HUES64 (cell line): ENCODE results near the gene GPA33.

ENCODE experiments used
- H3K27ac ChIP-seq: 2 replicates; pipeline ENCODE4 v1.7.0; 2013; ENCODE audit warnings: low read depth, low read length, inconsistent platforms
- H3K27me3 ChIP-seq: 2 replicates; pipeline ENCODE4 v1.6.1; 2013; ENCODE audit warnings: mild to moderate bottlenecking, low read length; ENCODE audit not compliant: insufficient read depth
- H3K36me3 ChIP-seq: 2 replicates; pipeline ENCODE4 v1.6.1; 2013; ENCODE audit warnings: mild to moderate bottlenecking, low read length; ENCODE audit not compliant: insufficient read depth
- H3K4me1 ChIP-seq: 2 replicates; pipeline ENCODE4 v1.6.1; 2013; ENCODE audit warnings: mild to moderate bottlenecking, low read length, moderate library complexity; ENCODE audit not compliant: insufficient read depth
- H3K4me3 ChIP-seq: 2 replicates; pipeline ENCODE4 v1.5.1; 2013; ENCODE audit warnings: mild to moderate bottlenecking, low read length, moderate library complexity
- H3K9ac ChIP-seq: 2 replicates; pipeline ENCODE4 v1.6.1; 2013; ENCODE audit warnings: mild to moderate bottlenecking, low read depth, low read length
- H3K9me3 ChIP-seq: 2 replicates; pipeline ENCODE4 v1.6.1; 2013; ENCODE audit warnings: low read depth, low read length; ENCODE audit not compliant: insufficient read depth
- WGBS: fragments of 150-250, 120-280 bp; methylation state at CpG from one replicate; pipeline ENCODE4 v1.1.7; 2013; ENCODE audit warnings: missing lambda C conversion rate; 5-methylcytosine and 5-hydroxymethylcytosine counted together

Gene GPA33

DNA sequence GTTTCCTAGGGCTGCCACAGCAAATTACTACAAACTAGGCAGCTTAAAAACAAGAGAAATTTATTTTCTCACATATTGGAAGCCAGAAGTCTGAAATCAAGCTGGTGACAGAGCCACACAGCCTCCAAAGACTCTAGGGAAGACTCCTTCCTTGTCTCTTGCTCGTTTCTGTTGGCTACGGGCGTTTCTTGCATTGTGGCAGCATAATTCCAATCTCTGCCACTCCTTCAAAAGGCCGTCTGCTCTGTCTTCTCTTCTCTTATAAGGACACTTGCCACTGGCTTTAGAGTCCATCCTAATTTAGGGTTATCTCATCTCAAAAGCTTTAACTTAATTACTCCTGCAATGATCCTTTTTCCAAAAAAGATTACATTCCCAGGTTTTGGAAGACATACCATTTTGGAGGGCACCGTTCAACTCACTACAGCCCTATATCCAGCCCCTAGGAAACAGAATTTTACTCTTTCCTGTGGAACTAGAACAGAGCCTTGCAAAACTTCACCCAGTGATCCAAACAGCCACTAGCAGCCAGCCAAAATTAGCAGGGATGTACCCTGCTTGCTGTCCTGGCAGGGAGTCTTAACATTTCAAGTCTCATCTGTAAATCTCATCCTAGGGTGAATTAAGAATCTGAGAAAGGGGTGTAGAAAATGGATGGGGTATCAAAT is 12.9 kb upstream of the GPA33 start:
- 68% methylated on average over 5 of the region's 5 CpGs for WGBS
- H3K4me1 ChIP-seq: peaks cover 42% of the 10 kb centered on the region
- H3K9me3 ChIP-seq: no peaks in the 10 kb centered on the region
- peak overlapping the region; percentile 50; the same call in 1 of the 2 replicates for H3K27ac ChIP-seq
- H3K9ac ChIP-seq: no peak overlapping the region
- H3K27me3 ChIP-seq: no peaks in the 10 kb centered on the region
- no peaks in the 10 kb centered on the region for H3K36me3 ChIP-seq
- no peak overlapping the region for H3K4me3 ChIP-seq

DNA sequence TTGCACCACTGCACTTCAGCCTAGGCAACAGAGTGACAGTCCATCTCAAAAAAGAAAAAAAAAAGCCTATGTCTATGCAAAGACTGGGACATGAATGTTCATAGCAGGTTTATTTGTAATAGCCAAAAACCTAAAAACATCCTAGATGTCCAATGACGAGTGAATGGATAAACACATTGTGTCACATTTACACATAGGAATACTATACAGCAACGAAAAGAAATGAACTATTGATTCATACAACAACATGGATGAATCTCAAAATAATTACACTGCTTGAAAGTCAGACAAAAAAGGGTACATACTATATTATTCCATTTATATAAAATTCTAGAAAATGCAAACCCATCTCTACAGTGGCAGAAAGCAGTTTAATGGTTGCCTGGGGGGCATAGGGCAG is 11.6 kb upstream of the GPA33 start:
- Histone ChIP-seq H3K4me3 (no peak overlapping the region), H3K9me3 (no peaks in the 10 kb centered on the region), H3K27me3 (no peaks in the 10 kb centered on the region), H3K36me3 (no peaks in the 10 kb centered on the region), H3K27ac (no peak overlapping the region), H3K4me1 (peaks cover 42% of the 10 kb centered on the region), H3K9ac (no peak overlapping the region)
- 95% methylated on average over 2 of the region's 2 CpGs for WGBS

DNA sequence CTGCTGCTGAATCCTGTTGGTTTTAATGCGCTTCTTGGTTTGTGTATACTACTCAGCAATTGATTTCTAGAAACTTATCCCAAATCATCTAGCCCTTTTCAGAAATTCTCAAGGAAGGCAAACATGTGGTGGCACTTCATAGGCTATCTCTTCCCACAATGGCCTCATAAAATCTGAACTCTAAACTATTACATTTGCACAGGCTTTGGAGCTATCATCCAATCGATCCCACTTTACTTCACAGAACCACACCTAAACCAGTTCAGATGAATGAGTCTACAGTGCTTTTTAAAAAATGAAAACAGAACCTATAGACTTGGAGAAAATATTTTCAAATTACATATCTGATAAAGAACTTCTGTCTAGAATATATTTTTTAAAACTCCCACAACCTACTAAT is 10.6 kb upstream of the GPA33 start:
- Histone ChIP-seq H3K27me3 (no peaks in the 10 kb centered on the region), H3K36me3 (no peaks in the 10 kb centered on the region), H3K27ac (no peak overlapping the region), H3K9me3 (no peaks in the 10 kb centered on the region), H3K9ac (no peak overlapping the region), H3K4me1 (peaks cover 37% of the 10 kb centered on the region), H3K4me3 (no peak overlapping the region)
- WGBS: 91% methylated on average over 2 of the region's 2 CpGs

DNA sequence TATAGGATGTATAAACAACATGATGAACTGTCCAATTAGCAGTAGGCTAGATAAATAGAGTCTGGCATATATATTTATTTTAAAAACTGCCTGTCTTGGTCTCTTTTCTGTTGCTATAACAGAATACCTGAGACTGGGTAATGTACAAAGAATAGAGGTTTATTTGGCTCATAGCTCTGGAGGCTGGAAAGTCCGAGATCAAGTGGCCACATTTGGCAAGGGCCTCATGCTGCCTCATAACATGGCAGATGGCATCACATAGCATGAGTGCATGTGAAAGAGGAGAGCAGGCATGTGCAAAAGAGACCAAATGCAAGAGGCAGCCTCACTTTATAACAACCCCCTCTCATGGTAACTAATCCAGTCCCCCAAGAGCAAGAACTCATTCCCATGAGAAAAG is 9.7 kb upstream of the GPA33 start:
- H3K27me3 ChIP-seq: no peaks in the 10 kb centered on the region
- no peak overlapping the region for H3K27ac ChIP-seq
- H3K4me3 ChIP-seq: no peak overlapping the region
- no peaks in the 10 kb centered on the region for H3K9me3 ChIP-seq
- H3K4me1 ChIP-seq: peaks cover 28% of the 10 kb centered on the region
- no peak overlapping the region for H3K9ac ChIP-seq
- WGBS: 92% methylated on average over 1 of the region's 1 CpG
- H3K36me3 ChIP-seq: no peaks in the 10 kb centered on the region

DNA sequence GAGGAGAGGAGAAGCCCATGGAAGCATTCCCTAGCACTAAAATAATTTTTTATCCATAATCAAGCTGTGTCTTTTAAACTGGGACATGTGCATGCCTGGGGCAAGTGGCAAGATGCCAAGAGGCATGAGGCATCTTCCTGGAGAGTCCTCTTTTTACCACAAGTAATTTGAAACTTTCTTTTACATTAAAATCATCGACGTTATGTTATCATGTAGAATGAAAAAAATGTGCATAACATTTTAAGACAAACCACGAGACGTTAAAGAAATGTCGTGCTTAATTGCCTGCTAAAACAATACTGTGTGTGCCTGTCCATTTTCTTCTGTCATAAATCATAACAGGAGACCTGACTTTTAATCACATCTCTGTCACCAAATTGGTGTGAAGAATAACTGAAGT is 5.2 kb upstream of the GPA33 start:
- H3K27me3 ChIP-seq: no peaks in the 10 kb centered on the region
- H3K4me3 ChIP-seq: no peak overlapping the region
- no peaks in the 10 kb centered on the region for H3K9me3 ChIP-seq
- no peak overlapping the region for H3K27ac ChIP-seq
- no peaks in the 10 kb centered on the region for H3K36me3 ChIP-seq
- 96% methylated on average over 5 of the region's 5 CpGs for WGBS
- H3K9ac ChIP-seq: no peak overlapping the region
- H3K4me1 ChIP-seq: peaks cover 14% of the 10 kb centered on the region

DNA sequence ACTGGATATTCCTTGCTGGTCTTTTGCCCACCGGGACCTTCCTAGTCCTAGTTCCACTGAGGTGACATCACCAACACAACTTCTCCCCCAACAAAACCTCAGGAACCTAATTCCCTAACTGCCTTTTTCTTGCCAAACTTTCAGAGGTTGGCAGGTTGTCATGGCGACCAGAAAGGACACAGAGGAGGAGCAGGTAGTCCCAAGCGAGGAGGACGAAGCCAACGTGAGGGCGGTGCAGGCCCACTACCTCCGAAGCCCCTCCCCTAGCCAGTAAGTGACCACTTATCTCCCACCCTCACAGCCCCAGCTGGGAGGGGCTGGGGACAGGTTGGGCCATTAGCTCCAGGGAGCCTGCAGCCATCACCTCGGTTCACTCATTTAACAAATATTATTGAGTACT is 4.5 kb upstream of the GPA33 start:
- Histone ChIP-seq H3K9ac (no peak overlapping the region), H3K4me3 (no peak overlapping the region), H3K27me3 (no peaks in the 10 kb centered on the region), H3K9me3 (no peaks in the 10 kb centered on the region), H3K4me1 (peaks cover 11% of the 10 kb centered on the region; the same call in 1 of the 2 replicates), H3K36me3 (no peaks in the 10 kb centered on the region), H3K27ac (no peak overlapping the region)
- WGBS: 88% methylated on average over 8 of the region's 8 CpGs

DNA sequence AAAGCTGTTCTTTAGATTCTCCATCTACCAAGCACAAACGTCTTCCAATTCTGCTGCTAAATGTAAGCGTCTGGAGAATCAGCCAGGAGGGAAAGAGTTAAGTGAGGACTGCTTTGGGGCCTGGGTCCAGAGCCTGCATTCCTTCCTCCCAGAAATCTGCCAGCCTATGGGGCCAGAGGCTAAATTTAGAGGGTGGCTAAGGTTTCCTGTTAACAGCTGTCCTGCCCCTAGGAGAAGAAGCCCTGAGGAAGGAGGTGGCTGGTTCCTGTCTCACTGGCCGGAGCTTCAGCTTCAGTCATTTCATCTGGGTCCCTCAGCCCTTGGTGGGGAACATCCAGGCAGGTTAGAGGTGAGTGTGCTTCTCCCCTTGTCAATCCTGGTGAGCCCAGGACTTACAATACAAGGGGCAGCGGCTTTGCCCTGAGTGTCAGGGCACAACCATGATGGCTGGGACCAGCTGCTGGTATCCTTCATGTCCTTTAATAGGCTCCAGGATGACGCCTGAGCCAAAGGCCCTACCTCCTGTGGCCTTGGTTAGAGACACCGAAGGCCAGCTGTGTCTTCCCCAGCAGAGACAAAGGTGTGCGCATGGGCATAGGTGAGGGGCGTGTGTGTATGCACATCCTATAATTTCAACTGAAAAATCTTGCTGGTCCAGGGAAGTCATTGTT is 3.8 kb upstream of the GPA33 start, which contains the start of gene STYXL2:
TSS of gene STYXL2 (plus strand) at position 230 of the 671 bp plus-strand sequence. CDS start 775 bp downstream, outside the sequence.
- no peaks in the 10 kb centered on the region for H3K36me3 ChIP-seq
- no peaks in the 10 kb centered on the region for H3K27me3 ChIP-seq
- no peak within 1 kb of the TSS for H3K4me3 ChIP-seq
- peaks cover 11% of the 10 kb centered on the region; the same call in 1 of the 2 replicates for H3K4me1 ChIP-seq
- no peak within 1 kb of the TSS for H3K9ac ChIP-seq
- H3K27ac ChIP-seq: no peak within 1 kb of the TSS
- 77% methylated on average over 8 of the region's 8 CpGs for WGBS
- H3K9me3 ChIP-seq: no peaks in the 10 kb centered on the region

DNA sequence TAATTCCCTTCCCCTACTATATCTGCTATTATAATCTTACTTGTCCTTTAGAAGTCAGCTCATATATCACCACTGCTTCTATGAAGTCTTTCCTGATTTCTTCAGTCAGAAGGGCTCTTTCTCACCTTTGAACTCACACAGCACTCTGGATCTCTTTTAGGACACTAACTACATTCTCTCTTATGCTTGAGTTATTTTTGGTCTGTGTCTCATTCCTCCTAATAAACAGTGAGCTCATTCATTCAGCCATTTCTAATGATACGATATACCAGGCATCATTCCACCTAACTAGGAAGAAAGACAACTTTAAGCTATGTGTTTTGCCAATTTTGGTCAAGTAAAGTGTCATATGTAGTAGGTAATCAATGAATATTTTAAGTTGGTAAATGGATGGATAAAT is 2.5 kb upstream of the GPA33 start:
- no peak overlapping the region for H3K27ac ChIP-seq
- no peaks in the 10 kb centered on the region for H3K9me3 ChIP-seq
- WGBS: 100% methylated on average over 1 of the region's 1 CpG

DNA sequence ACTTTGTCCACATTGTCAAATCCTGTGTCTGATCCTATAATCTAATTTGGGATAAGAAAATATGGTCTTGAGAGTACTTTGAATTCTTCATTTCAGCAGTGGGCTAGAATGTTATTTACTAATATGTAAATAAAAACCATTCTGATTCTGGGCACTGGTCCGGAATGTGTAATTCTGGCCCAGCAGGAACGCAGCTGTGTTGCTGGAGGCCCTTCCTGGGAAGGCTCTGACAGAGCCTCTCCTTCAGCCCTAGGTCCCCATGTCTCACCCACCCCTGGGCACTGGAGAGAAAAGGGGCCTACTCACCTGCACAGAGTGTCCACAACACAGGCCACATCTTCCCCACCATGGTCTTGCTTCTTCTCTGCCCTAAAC is 251 bp downstream of the GPA33 start:
- H3K27me3 ChIP-seq: no peaks in the 10 kb centered on the region
- H3K9ac ChIP-seq: no peak overlapping the region
- H3K36me3 ChIP-seq: no peaks in the 10 kb centered on the region
- no peak overlapping the region for H3K4me3 ChIP-seq
- no peak overlapping the region for H3K27ac ChIP-seq
- H3K9me3 ChIP-seq: no peaks in the 10 kb centered on the region
- 67% methylated on average over 2 of the region's 2 CpGs for WGBS
- peaks cover 11% of the 10 kb centered on the region; the same call in 1 of the 2 replicates for H3K4me1 ChIP-seq

More for the DNA sequence above, 2.5 kb upstream of the GPA33 start:
- Histone ChIP-seq H3K4me1 (peaks cover 11% of the 10 kb centered on the region; the same call in 1 of the 2 replicates), H3K9ac (no peak overlapping the region), H3K4me3 (no peak overlapping the region), H3K27me3 (no peaks in the 10 kb centered on the region), H3K36me3 (no peaks in the 10 kb centered on the region)

DNA sequence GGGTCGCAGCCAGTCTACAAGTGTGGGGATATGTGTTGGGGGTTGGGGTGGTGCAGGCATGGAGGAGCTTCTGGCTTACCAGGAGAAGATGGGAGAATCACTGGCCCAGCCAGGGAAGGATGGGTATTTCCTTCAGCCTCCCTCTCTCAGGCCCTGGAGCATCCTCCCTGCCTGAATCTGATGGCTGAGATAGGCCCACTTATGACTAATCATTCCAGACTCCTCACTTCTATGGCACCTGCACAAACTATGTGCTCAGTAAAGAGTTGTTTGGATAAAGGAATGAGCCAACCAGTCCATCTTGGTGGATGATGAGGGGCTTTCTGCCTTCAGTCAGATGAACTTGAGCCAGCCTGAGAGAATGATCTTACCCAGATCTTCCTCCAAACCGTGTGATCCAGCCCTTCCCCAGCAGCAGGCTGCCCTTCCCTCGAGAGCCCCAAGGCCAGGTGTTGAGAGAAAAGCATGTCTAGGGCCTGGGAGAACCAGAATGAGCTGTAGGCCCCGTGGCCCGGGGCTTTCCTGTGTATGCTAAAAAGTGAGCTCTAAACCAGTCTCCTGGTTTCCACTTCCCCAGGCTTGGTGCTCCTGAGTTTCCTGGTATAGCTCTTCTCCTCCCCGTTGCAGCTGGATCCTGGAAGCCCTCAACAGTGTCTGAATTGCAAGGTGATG is 1.3 kb downstream of the GPA33 start:
- Histone ChIP-seq H3K27ac (no peak overlapping the region), H3K36me3 (no peaks in the 10 kb centered on the region), H3K27me3 (no peaks in the 10 kb centered on the region), H3K9me3 (no peaks in the 10 kb centered on the region), H3K4me3 (no peak overlapping the region), H3K9ac (no peak overlapping the region), H3K4me1 (peaks cover 4% of the 10 kb centered on the region; the same call in 1 of the 2 replicates)
- 89% methylated on average over 6 of the region's 6 CpGs for WGBS

DNA sequence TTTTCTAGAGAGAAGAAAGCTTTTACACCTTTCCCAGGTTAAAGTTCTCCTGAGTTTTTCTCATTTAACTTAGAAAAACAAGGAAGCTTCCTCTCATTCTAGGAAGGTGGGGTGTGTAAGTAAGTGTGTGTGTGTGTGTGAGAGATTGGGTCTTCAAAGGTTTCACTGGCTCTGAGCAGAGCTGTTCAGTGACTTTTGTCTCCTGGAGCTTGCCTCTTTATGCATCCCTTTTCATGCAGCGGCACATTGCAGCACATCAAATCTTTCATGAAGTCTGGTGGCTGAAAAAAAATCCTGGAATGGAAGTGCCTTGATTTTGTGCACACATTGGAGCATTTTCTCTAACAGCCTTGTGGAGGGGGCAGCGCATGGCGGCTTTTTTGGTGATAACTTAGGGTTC is 3.4 kb downstream of the GPA33 start:
- Histone ChIP-seq H3K9me3 (no peaks in the 10 kb centered on the region), H3K36me3 (no peaks in the 10 kb centered on the region), H3K4me3 (no peak overlapping the region), H3K27me3 (no peaks in the 10 kb centered on the region), H3K9ac (no peak overlapping the region), H3K27ac (no peak overlapping the region), H3K4me1 (no peaks in the 10 kb centered on the region)
- WGBS: 63% methylated on average over 3 of the region's 3 CpGs
